GM20000 (cell line): ENCODE measurements around the gene FOXL2NB.

Source experiments
- DNase-seq: peaks from one replicate; pipeline ENCODE4 v3.0.0; 2012; ENCODE audit warnings: low spot score
- TF ChIP-seq, protein P1 (sequence below): IDR thresholded peaks from 2 replicates; pipeline ENCODE4 v1.5.1; 2012; ENCODE audit warnings: mild to moderate bottlenecking, control low read depth; ENCODE audit errors: extremely low read depth, missing control alignments

The FOXL2NB gene

DNA sequence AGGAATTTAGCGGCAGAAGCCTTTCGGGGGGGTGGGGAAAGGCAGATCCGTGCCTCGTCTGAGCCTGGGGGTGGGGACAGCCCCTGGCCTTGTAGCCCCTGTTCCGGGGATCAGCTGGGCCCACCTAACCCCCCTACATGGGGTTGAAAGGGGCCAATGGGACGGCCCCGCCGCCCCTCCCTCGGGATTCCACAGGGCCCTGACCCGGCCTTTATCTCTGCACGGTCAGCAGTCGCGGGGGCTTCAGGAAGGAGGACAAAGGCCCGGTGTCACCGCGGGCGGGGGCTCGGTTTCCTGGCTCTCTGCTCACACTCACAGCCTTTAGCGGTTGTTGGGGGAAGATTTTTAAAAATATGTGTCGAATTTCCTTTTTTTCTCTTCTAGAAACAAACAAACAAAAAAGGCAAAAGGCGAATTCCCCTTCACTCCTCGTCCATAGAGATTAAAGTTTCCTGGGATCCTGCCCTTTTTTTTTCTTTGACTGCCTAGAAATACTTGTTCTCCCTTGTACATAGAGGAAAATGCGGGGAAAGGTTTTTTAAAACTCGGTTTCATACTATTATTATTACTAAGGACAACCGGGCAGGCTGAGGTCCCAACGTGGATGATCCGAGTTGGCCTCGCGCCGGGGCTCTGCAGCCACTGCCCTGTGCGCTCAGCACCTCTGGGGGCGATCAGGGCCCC lies 8.0 kb upstream of the FOXL2NB start:
- DNase-seq = no peak

DNA sequence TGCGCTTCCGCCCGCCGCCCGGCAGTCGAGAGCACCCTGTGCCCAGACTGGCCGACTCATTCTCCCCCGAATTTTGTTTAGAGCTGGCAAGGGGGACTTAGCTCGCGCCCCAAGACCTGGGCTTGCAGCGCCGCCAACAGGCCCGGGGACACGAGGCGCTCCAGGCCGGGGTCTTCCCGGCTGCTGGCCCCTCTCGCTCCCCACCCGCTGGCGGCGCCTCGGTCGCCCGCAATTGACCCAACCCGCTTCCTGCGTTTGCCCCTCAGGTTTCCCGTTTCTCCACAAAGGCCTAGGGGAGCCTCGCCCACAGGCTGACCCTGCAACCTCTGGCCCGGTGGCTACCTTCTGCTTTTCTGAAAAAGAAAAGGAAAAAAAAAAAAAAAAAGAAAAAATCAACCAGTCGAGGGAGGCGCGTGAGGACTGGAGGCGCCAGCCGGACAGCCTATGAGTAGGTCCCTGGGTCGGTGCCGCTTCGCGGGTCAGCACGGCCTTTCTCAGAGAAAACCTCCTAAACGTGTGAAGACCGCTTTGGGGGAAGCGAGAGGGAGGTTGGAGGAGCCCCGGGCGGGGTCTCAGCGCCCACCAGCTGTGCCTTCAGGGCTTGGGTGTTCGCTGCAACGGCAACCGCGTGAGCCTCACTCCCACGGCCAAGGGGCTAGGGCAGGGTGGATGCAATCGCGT lies 7.3 kb upstream of the FOXL2NB start:
- no peak for DNase-seq
- TF ChIP-seq, protein P1, sequence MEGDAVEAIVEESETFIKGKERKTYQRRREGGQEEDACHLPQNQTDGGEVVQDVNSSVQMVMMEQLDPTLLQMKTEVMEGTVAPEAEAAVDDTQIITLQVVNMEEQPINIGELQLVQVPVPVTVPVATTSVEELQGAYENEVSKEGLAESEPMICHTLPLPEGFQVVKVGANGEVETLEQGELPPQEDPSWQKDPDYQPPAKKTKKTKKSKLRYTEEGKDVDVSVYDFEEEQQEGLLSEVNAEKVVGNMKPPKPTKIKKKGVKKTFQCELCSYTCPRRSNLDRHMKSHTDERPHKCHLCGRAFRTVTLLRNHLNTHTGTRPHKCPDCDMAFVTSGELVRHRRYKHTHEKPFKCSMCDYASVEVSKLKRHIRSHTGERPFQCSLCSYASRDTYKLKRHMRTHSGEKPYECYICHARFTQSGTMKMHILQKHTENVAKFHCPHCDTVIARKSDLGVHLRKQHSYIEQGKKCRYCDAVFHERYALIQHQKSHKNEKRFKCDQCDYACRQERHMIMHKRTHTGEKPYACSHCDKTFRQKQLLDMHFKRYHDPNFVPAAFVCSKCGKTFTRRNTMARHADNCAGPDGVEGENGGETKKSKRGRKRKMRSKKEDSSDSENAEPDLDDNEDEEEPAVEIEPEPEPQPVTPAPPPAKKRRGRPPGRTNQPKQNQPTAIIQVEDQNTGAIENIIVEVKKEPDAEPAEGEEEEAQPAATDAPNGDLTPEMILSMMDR = no peak

More for the DNA sequence above, 8.0 kb upstream of the FOXL2NB start:
- TF ChIP-seq, protein P1 = no peak

DNA sequence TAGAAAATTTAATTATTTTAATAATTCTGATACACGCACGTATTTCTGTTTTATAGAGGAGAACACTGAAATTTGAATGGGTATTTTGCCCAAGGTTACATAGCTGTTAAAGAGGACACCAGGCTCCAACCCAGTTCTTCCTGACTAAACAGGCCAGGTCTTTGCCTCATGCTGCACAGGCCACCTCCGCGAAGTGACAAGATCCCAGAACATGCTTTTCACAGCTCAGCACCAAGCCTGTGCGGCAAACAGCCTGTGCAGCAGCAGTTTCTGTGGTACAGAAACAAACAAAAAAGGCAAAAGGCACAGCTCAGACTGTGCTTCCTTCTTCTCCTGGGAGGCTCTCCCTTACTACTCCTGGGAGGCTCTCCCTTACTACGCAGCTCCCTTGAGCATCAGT lies 6.6 kb upstream of the FOXL2NB start:
- TF ChIP-seq, protein P1 = no peak
- DNase-seq = no peak

DNA sequence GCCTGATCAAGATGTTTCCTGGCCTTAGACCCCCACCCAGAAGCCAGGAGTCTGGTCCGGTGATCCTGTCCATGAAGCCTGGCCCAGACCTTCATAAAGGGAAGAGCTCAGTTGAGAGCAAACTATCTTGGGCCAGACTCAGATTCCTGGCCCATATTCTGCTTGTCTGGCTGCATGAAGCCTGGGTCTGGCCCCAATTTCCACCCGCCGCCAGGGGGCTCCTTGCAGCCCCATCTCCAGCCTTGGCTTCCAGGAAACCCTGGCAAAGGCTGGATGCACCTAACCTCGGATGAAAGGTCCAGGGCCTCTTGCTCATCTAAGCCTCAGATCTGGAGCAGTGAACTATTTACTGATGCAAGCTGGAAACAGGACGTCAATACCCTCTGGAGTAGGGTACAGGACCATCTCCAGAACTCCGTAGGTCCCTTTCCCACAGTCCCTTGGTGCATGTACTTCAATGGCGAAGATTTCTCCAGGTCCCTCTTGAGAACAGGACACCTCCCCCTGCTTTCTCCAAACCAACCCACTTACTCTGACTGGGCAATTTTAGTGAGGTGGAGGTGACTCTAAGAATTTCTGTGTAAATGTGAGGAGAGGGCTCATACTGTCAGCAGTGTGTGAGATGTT lies 5.6 kb upstream of the FOXL2NB start:
- DNase-seq = no peak

DNA sequence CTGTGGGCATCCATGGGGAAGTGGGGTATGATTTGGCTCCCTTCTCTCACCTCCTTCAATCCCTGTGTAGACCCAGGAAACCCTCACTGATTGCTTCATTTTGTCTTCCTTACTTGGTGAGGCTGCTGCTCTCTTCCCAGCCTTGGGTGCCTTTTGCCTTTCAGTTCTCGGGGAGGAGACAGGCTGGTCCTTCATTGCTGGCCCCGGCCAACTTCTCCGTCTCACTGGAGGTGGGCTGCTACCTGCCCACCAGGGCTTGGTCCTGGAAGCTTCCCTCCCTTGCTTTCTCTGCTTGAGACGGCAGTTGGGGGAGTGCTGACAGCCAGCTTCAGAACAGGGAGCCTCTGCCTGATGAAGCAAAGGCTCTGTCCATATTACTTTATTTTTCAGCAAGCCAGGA lies 4.7 kb upstream of the FOXL2NB start:
- no peak for DNase-seq
- TF ChIP-seq, protein P1 = no peak

More for the DNA sequence above, 5.6 kb upstream of the FOXL2NB start:
- TF ChIP-seq, protein P1 = peak; percentile 24

DNA sequence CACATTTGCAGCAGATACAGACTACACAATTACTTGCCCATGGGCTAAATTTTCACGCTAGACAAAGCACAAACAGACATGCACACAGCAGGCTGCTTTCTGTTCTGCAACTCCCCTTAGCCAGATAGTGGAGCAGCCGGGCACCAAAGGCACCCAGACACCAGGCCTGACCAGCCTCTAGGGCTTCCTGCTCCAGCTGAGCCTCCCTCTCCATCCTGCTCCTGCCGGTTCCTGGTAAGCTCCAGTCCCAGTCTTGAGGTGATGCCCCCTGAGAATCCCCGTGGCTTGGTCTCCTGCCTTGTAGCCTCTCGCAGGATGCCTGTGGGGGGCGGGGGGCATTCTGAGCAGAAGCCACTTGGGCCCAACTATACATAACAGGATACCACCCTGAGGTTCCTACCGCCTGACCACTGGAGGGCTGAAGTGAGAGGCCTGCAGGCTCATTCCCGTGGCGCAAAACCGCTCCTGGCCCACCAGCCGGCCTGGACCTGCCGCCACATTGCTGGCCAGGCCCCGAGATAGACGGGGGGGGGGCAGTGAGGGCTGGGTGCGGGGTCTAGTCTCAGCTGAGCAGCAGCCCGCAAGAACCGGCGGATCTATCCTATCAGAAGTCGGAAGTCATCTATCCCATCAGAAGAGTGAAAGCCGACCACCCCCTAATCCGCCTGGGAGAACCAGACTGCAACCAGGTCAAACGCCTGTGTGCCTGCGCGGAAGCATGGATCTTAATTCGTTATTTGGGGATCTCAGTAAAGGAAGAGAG lies 4.0 kb upstream of the FOXL2NB start:
- TF ChIP-seq, protein P1 = no peak
- DNase-seq = no peak
